HEK293T (cell line): ENCODE results near the gene NDUFB7.
"Not testable (repeated sequence)": the region's sequence is repeated elsewhere in the genome, so short reads cannot be mapped to it uniquely, and the experiment has no call there.

ENCODE experiments used
- CTCF ChIA-PET: fragments of 350-600 bp; formaldehyde crosslinking; extraction: SDS; loops from one replicate; lab custom pipeline; 2021; ENCODE audit warnings: antibody characterized with exemption, inconsistent platforms; lab: Yijun Ruan, JAX
- POLR2A ChIA-PET: fragments of 350-600 bp; formaldehyde crosslinking; extraction: SDS; loops from one replicate; lab custom pipeline; 2020; ENCODE audit warnings: antibody characterized with exemption, inconsistent platforms; lab: Yijun Ruan, JAX
- DNase-seq: peaks from one replicate; pipeline ENCODE4 v3.0.0; 2012; ENCODE audit warnings: mixed read lengths; ENCODE audit errors: extremely low spot score
- ARNT ChIP-seq: fragments of 450-650 bp; IDR thresholded peaks from 2 replicates; pipeline ENCODE4 v1.6.1; 2017; ENCODE audit warnings: mild to moderate bottlenecking
- BHLHE40 ChIP-seq: fragments of 450-650 bp; IDR thresholded peaks from 2 replicates; pipeline ENCODE4 v1.6.1; 2016; ENCODE audit warnings: mild to moderate bottlenecking, moderate library complexity, borderline replicate concordance
- CTBP1 ChIP-seq: fragments of 450-650 bp; IDR thresholded peaks from 2 replicates; pipeline ENCODE4 v1.6.1; 2016; ENCODE audit warnings: borderline replicate concordance
- ELF4 ChIP-seq: fragments of 450-650 bp; IDR thresholded peaks from 2 replicates; pipeline ENCODE4 v1.6.1; 2017; ENCODE audit warnings: antibody characterized with exemption
- FOXA1 ChIP-seq: fragments of 450-650 bp; IDR thresholded peaks from 2 replicates; pipeline ENCODE4 v1.6.1; 2016; ENCODE audit warnings: mild to moderate bottlenecking
- FOXK2 ChIP-seq: fragments of 450-650 bp; IDR thresholded peaks from 2 replicates; pipeline ENCODE4 v1.6.1; 2016; ENCODE audit warnings: mild to moderate bottlenecking
- FOXM1 ChIP-seq: fragments of 450-650 bp; IDR thresholded peaks from 2 replicates; pipeline ENCODE4 v1.6.1; 2017; ENCODE audit warnings: mild to moderate bottlenecking, borderline replicate concordance
- HDGF ChIP-seq: fragments of 450-650 bp; IDR thresholded peaks from 2 replicates; pipeline ENCODE4 v1.6.1; 2017; ENCODE audit warnings: antibody characterized with exemption, borderline replicate concordance
- L3MBTL2 ChIP-seq: fragments of 450-650 bp; conservative IDR thresholded peaks from 2 replicates; pipeline ENCODE4 v1.6.1; 2016; ENCODE audit warnings: mild to moderate bottlenecking
- LEF1 ChIP-seq: fragments of 450-650 bp; IDR thresholded peaks from 2 replicates; pipeline ENCODE4 v1.6.1; 2017; ENCODE audit warnings: mild to moderate bottlenecking, borderline replicate concordance
- NFRKB ChIP-seq: fragments of 450-650 bp; IDR thresholded peaks from 2 replicates; pipeline ENCODE4 v1.6.1; 2016; ENCODE audit warnings: mild to moderate bottlenecking, moderate library complexity
- PKNOX1 ChIP-seq: fragments of 450-650 bp; IDR thresholded peaks from 2 replicates; pipeline ENCODE4 v1.6.1; 2016
- SP1 ChIP-seq: fragments of 450-650 bp; IDR thresholded peaks from 2 replicates; pipeline ENCODE4 v1.6.1; 2017
- SUZ12 ChIP-seq: fragments of 450-650 bp; IDR thresholded peaks from 2 replicates; pipeline ENCODE4 v1.6.1; 2016; ENCODE audit warnings: mild to moderate bottlenecking
- TARDBP ChIP-seq: fragments of 450-650 bp; IDR thresholded peaks from 2 replicates; pipeline ENCODE4 v1.6.1; 2016
- ZNF384 ChIP-seq: fragments of 450-650 bp; IDR thresholded peaks from 2 replicates; pipeline ENCODE4 v1.6.1; 2016

NDUFB7 gene

GRCh38 chr19:14565765-14566711 lies 5.8 kb downstream of the NDUFB7 start:
- no peak for DNase-seq
- POLR2A ChIA-PET, result no interaction called here
- TF ChIP-seq TARDBP (no peak), CTBP1 (no peak), L3MBTL2 (no peak), FOXA1 (no peak), ZNF384 (no peak), NFRKB (no peak), LEF1 (no peak), ARNT (no peak), SP1 (no peak), BHLHE40 (no peak), SUZ12 (no peak), FOXM1 (no peak)
- CTCF ChIA-PET, result no interaction called here

- no peak for DNase-seq
- CTCF ChIA-PET, result interaction anchor here (0.6 kb wide), 1 partner anchor 8 kb away, joined by 3 read pairs; no protein-coding TSS in a partner anchor
- POLR2A ChIA-PET, result no interaction called here
- TF ChIP-seq SP1 (no peak), PKNOX1 (no peak), ELF4 (no peak)
Observed at GRCh38 chr19:14565298-14565679, 6.6 kb downstream of the NDUFB7 start.

- DNase-seq, POLR2A ChIA-PET: not testable (repeated sequence)
- CTCF ChIA-PET, result interaction anchor here (0.6 kb wide), 1 partner anchor 9 kb away, joined by 3 read pairs; no protein-coding TSS in a partner anchor
Observed at GRCh38 chr19:14564652-14565297, 7.1 kb downstream of the NDUFB7 start.

GRCh38 chr19:14563989-14564651 lies 7.7 kb downstream of the NDUFB7 start:
- peak; percentile 92 for DNase-seq
- ChIA-PET POLR2A (no interaction called here), CTCF (no interaction called here)
- peak; percentile 42; the same call in 1 of the 2 replicates for TF ChIP-seq PKNOX1
- TF ChIP-seq ZNF384, result no peak

GRCh38 chr19:14563590-14563926 lies 8.3 kb downstream of the NDUFB7 start:
- TF ChIP-seq ZNF384, result no peak
- TF ChIP-seq NFRKB, result no peak
- no peak for TF ChIP-seq BHLHE40
- no peak for TF ChIP-seq SUZ12
- no peak for TF ChIP-seq FOXA1
- TF ChIP-seq FOXM1, result no peak
- TF ChIP-seq FOXK2, result no peak
- no peak for TF ChIP-seq SP1
- no peak for TF ChIP-seq CTBP1
- no peak for TF ChIP-seq ARNT
- no peak for TF ChIP-seq TARDBP
- TF ChIP-seq LEF1, result no peak
- ChIA-PET CTCF (no interaction called here), POLR2A (no interaction called here)
- DNase-seq, result no peak

- CTCF ChIA-PET, result interaction anchor here (0.6 to 0.8 kb wide), 2 partner anchors 9 to 29 kb away, joined by 3 read pairs; partner anchors contain the start of gene NDUFB7
- POLR2A ChIA-PET, result interaction anchor here (1.1 kb wide), 1 partner anchor 9 kb away, joined by 3 read pairs; the partner anchor contains the start of gene NDUFB7
- no peak for DNase-seq
- TF ChIP-seq HDGF, result no peak
- TF ChIP-seq ZNF384, result no peak
- no peak for TF ChIP-seq TARDBP
- no peak for TF ChIP-seq SP1
- no peak for TF ChIP-seq FOXA1
- no peak for TF ChIP-seq L3MBTL2
- no peak for TF ChIP-seq BHLHE40
- TF ChIP-seq SUZ12, result no peak
- TF ChIP-seq ELF4, result no peak
- no peak for TF ChIP-seq CTBP1
- no peak for TF ChIP-seq PKNOX1
Observed at GRCh38 chr19:14562660-14563589, 8.9 kb downstream of the NDUFB7 start.
